Suprapubic skin (tissue), 3 donors: ENCODE results near the gene TEX264.
"Not testable (repeated sequence)": the region's sequence is repeated elsewhere in the genome, so short reads cannot be mapped to it uniquely, and the experiment has no call there.

Experiments used
- POLR2A ChIP-seq, 2 donors: fragments of 450-650 bp; IDR thresholded peaks; one replicate each; pipeline ENCODE4 v1.6.1; 2017; ENCODE audit warnings: antibody characterized with exemption in 2 of 2, mild to moderate bottlenecking in 2 of 2, moderate library complexity in 2 of 2
- TF ChIP-seq, protein P1 (sequence below), 2 donors: fragments of 200-600 bp in 1 of 2; fragments of 450-650 bp in 1 of 2; sonication (generic) in 1 of 2; IDR thresholded peaks; one replicate each; pipeline ENCODE4 v1.5.1; 2016 to 2019; ENCODE audit warnings: antibody characterized with exemption in 2 of 2, mild to moderate bottlenecking in 1 of 2, moderate library complexity in 1 of 2

- TF ChIP-seq, protein P1, sequence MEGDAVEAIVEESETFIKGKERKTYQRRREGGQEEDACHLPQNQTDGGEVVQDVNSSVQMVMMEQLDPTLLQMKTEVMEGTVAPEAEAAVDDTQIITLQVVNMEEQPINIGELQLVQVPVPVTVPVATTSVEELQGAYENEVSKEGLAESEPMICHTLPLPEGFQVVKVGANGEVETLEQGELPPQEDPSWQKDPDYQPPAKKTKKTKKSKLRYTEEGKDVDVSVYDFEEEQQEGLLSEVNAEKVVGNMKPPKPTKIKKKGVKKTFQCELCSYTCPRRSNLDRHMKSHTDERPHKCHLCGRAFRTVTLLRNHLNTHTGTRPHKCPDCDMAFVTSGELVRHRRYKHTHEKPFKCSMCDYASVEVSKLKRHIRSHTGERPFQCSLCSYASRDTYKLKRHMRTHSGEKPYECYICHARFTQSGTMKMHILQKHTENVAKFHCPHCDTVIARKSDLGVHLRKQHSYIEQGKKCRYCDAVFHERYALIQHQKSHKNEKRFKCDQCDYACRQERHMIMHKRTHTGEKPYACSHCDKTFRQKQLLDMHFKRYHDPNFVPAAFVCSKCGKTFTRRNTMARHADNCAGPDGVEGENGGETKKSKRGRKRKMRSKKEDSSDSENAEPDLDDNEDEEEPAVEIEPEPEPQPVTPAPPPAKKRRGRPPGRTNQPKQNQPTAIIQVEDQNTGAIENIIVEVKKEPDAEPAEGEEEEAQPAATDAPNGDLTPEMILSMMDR (IDR thresholded peaks at IDR 0.05): not testable (repeated sequence)
- not testable (repeated sequence) for TF ChIP-seq POLR2A (IDR thresholded peaks at IDR 0.05)
Measured at GRCh38 chr3:51742978-51743377, 71.9 kb downstream of the TEX264 start.
